GM18951 (cell line): ENCODE results near the gene PTPN20.

Experiments used
- POLR2A ChIP-seq: IDR thresholded peaks from 4 replicates; pipeline ENCODE4 v1.6.1; 2011; ENCODE audit warnings: mild to moderate bottlenecking; ENCODE audit not compliant: insufficient read length, insufficient read depth; ENCODE audit errors: extremely low read depth
- in situ Hi-C: fragments of 300-500 bp; cut with MboI; formaldehyde crosslinking; loops from one replicate; pipeline ENCODE4 v1.12.0; 2022; ENCODE audit warnings: low sequenced_read_pairs, mixed read lengths, inconsistent platforms; ENCODE audit not compliant: unreplicated experiment

PTPN20 gene

DNA sequence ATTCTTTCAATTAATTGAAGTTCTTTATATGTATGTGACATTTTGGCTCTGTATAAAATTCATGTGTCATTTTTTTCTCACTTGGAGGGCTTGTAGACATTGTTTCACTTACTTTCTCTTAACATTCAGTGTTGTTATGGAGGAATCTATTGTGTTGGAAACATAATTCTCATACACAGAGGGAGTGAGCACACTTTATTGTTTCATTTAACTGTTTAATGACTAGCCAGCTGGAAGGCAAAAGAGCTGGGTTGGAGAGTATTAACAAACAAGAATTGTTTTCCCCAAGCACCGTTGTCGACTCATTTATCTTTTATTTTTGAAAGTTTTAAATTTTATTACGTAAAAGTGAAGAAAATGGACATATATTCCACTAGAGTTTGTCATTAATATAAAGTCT is 98.8 kb downstream of the PTPN20 start:
- in situ Hi-C loops = no loop called here
- TF ChIP-seq POLR2A = no peak

DNA sequence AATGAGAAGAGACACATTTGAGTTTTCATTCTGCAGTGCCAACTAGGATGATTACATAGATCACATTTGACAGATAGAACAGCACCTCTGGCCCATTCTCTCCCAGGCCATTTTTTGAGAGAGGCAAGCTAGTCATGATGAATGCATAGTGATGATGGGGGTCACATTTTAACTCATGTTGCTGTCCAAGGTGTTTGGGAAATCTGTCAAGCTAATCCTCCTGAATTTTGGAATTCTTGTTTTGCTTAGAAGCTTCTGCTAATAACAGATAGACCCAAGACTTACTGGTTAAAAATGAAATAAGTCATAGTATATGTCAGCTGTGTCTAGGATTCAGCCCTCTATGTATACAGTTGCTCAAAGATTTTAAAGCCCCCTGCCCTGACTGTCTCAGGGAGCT is 101.0 kb downstream of the PTPN20 start:
- TF ChIP-seq POLR2A = no peak
- in situ Hi-C loops = no loop called here

DNA sequence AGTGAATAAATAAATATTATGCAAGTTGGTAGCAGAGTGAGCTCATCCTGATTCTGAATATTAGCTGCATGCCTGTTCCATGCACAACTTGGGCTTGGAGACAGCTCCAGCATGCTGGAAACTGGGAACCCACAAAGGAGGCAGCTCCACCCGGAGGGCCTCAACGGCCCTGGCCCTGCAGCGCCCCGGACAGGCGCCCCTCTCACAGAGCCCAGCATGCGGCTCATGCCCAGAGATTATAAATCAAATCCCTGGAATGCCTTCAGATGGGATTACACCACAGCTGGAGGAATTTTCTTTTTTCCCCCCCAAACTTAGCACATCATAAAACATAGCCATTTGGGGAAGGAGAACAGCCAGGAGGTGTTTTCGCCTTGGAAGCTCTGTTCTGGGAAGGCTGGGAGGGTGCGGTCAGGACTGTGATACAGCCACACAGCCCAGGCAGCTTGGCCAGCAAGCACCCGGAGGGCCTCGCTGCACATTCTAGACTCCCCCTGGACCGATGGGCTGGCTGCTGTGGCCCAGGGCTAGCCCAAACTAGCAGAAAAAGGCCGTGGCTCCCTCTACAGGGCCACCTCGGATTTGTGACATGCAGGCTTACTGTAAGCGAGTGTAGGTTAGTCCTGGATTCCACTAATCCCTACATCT is 102.4 kb downstream of the PTPN20 start:
- in situ Hi-C loops = no loop called here
- no peak for TF ChIP-seq POLR2A

- in situ Hi-C loops = no loop called here
- no peak for TF ChIP-seq POLR2A
These were observed 104.2 kb downstream of the PTPN20 start for GRCh38 chr10:47015404-47015803.

GRCh38 chr10:47016564-47016963 is 105.3 kb downstream of the PTPN20 start:
- no peak for TF ChIP-seq POLR2A
- in situ Hi-C loops = no loop called here

- TF ChIP-seq POLR2A = no peak
- in situ Hi-C loops = no loop called here
These were observed 107.0 kb downstream of the PTPN20 start for GRCh38 chr10:47018026-47018735.

DNA sequence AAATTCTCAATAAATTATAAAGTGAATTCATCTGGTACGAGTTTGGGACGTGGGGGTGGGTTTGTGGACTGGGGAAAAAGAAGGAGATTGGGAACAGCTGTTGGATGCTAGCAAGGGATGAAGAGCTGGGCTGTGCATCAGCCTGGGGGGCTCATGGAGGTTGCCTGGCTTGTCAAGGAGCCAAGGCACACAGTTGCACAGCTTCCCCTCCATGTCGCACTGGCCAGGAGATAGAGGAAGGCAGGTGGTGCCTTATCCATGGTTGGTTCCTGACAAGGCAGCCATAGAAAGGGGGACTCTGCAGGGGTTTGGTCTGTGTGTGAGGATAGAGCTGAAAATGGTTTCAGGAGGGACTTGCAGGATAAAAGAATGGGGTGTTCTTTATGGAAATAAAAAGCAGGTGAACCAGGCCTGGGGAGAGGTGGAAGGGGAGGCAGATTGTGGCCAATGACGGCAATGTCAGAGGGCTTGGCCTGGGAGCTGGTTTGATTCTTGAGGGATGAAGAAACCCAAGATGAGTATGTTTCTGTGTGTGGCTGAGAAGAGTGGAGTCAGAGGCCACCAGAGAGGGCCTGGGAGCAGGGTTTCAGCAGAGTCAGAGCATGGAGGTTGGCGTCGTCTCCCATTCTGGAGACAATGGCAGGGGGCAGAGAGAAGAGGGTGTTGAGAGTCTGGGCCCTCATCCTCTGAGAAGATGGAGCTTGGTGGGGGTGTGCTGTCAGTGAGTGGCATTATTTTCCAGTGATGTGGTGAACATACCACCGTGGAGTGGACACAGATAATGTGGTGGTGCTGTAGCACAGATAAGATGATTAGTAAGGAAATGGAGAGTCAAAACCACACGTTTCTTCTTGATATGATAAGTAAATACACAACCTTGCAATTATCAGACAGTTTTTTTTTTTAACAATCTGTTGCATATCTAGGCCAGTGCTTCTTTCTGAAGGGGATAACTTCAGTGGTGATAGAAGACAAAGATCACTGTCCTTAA is 108.2 kb downstream of the PTPN20 start:
- no peak for TF ChIP-seq POLR2A
- in situ Hi-C loops = loop anchor here (10.0 kb wide), 1 partner anchor 425 kb away; no protein-coding TSS in a partner anchor

- in situ Hi-C loops = loop anchor here (10.0 kb wide), 1 partner anchor 424 kb away; no protein-coding TSS in a partner anchor
- TF ChIP-seq POLR2A = no peak
These were observed 109.2 kb downstream of the PTPN20 start for GRCh38 chr10:47020471-47020870.

DNA sequence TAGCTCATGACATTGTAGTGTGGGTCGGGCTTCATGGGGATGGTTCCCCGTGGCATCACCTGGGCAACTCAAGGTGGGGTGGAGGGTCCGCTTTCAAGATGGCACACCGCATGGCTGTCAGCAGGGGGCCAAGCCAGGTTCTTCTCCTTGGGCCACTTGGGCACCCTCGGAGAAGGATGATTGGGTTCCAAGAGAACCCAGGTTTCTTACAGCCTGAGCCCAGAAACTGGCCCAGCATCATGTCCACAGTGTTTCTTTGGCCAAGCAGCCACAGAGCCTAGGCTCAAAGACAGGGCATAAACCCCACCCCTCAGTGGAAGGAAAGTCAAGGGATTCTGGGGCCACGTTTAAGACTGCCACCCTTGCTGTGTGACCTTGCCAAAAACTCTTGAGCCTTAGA is 110.6 kb downstream of the PTPN20 start:
- in situ Hi-C loops = loop anchor here (10.0 kb wide), 1 partner anchor 423 kb away; no protein-coding TSS in a partner anchor
- TF ChIP-seq POLR2A = no peak

DNA sequence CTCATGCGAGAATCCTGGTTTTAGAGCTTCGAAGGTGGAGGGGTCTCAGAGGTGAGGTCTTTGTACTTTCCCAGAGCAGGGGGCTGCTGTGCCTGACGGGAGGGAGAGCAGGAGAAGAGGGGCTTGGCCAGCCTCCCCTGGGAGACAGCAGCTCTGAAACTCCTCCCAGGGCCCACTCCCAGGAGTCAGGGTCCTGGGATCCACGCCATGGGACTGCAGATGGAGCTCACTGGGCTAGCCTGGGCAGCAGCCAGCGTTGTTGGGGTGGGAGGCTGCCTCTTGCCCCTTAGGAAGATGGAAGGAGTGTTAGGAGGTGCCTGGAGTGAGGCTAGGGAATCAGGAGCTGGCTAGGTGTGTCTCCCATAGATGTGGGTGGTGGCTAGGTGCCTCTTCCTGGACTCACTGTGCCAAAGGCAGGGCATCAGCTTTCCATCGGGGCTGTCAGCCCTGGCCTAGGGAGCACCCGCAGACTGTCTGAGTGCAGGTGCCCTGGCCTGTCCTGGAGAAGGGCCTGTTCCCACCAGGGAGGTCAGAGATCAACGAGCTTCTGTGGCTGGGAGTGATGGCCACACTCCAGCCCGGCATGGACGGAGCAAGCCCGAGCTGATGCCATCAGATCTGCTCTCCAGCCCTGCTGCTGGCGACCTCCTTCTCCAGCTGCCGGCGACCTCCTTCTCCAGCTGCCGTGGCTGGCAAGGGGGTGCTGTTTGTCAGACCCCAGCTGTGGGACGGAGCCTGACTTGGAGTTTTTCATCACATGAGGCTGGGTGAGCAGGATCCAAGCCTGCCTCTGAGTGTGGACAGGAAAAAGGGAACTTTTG is 111.3 kb downstream of the PTPN20 start:
- no peak for TF ChIP-seq POLR2A
- in situ Hi-C loops = loop anchor here (10.0 kb wide), 1 partner anchor 422 kb away; no protein-coding TSS in a partner anchor

DNA sequence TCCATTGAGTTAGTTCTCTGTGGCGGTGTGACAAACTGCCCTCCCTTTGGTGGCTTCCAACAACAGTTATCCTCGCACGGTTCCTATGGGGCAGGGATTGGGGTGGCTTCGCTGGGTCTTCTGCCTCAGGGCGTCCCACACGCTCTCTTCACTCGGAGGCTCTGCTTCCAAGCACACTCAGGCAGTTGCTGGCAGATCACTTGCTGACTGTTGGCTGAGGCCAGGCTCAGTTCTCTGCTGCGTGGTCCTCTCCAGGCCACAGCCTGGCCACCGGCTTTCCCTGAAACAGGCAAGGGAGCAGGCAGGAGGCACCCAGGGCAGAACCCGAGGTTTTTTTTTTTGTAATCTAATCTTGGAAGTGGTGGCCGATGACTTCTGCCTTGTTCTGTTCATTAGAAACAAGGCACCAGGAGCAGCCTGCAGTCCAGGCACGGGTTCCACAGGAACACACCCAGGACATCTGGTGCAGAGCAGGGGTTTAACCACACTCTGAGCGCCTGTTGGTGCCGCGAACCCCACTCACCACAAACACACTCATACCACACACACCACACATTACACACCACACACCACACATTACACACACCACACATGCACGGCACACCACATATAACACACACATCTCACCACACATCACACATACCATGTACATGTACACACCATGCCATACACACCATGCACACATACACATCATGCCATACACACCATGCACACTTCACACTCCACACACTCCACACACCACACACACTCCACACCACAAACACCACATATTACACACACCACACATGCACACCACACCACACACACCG is 112.2 kb downstream of the PTPN20 start:
- in situ Hi-C loops = loop anchor here (10.0 kb wide), 1 partner anchor 421 kb away; no protein-coding TSS in a partner anchor
- TF ChIP-seq POLR2A = no peak

DNA sequence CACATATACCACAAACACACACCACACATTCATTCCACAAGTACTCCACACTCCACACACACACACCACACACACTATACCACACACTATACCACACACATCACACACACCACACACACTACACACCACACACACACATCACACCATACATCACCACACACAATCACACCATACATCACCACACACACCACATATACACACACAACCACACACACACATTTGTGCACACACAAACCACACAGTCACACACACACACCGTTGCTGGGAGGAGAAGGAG is 112.8 kb downstream of the PTPN20 start:
- no peak for TF ChIP-seq POLR2A
- in situ Hi-C loops = loop anchor here (10.0 kb wide), 1 partner anchor 421 kb away; no protein-coding TSS in a partner anchor
